Fibroblast of villous mesenchyme (primary cell): ENCODE results near the gene CDK2AP2. TPM values are rescaled to one million over a fixed set of nuclear protein-coding genes. Genes with fewer than 3 reads are reported as not detected.
"Not testable (repeated sequence)": the region's sequence is repeated elsewhere in the genome, so short reads cannot be mapped to it uniquely, and the experiment has no call there.

ENCODE experiments used
- DNase-seq: peaks from one replicate; pipeline ENCODE4 v3.0.0-alpha.2; 2010; ENCODE audit warnings: low read depth
- H3K4me3 ChIP-seq: 2 replicates; pipeline ENCODE4 v1.5.1; 2011; ENCODE audit warnings: low read depth, mild to moderate bottlenecking, low read length
- total RNA-seq: library from RNA; depleted of rRNA; stranded (reverse); fragments of >200 nt; gene quantifications from 2 replicates; pipeline ENCODE4 v1.2.3, GENCODE V29; 2012
- TF ChIP-seq, protein P1 (sequence below): IDR thresholded peaks from 2 replicates; pipeline ENCODE4 v1.5.1; 2012; ENCODE audit warnings: low read depth, mild to moderate bottlenecking, low read length; ENCODE audit not compliant: insufficient read depth

CDK2AP2 gene
- total RNA-seq, 1 donor: 16.8 TPM

DNA sequence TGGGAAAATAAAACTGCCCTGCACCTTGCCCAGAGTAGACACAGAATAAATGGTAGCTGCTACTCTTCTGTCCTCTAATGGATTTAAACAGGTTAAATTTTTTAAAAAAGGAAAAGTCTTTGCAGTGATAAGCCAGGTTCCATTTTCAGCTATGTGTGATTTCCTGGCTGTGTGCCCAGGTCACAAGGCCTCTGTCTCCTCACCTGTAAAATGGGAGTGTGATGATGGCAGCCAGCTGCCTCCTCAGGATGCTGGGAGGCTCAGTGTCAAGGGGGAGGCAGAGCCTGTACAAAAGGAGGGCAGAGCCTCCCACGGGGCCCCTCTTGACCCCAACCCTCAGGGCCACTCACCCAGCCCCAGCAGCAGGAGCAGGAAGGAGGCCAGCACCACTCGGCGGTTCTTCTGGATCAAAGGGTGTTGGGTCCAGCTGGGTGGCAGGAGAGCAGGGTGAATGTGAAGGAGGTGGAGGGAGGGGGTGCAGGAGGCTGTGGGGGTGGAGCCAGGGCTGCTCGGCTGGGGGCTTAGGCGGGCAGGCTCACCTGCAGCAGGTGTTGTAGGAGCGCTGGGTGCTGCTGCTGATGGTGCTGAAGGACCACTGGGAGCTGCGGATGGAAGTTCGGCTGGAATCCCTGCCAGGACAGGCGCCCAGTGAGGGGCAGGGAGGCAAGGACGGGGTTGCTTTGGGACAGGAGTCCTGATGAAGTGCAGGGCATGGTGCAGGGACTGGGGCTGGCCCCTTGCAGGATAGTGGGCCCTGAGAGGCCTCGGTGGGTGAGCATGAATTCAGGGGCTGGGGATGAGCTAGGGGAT is 40.8 kb downstream of the CDK2AP2 start:
- no peak overlapping the region for H3K4me3 ChIP-seq
- DNase-seq: no peak
- TF ChIP-seq, protein P1, sequence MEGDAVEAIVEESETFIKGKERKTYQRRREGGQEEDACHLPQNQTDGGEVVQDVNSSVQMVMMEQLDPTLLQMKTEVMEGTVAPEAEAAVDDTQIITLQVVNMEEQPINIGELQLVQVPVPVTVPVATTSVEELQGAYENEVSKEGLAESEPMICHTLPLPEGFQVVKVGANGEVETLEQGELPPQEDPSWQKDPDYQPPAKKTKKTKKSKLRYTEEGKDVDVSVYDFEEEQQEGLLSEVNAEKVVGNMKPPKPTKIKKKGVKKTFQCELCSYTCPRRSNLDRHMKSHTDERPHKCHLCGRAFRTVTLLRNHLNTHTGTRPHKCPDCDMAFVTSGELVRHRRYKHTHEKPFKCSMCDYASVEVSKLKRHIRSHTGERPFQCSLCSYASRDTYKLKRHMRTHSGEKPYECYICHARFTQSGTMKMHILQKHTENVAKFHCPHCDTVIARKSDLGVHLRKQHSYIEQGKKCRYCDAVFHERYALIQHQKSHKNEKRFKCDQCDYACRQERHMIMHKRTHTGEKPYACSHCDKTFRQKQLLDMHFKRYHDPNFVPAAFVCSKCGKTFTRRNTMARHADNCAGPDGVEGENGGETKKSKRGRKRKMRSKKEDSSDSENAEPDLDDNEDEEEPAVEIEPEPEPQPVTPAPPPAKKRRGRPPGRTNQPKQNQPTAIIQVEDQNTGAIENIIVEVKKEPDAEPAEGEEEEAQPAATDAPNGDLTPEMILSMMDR: no peak

GRCh38 chr11:67466367-67466766 is 41.6 kb downstream of the CDK2AP2 start:
- TF ChIP-seq, protein P1: no peak
- H3K4me3 ChIP-seq: no peak overlapping the region
- no peak for DNase-seq

- not testable (repeated sequence) for DNase-seq, H3K4me3 ChIP-seq
These were observed 42.4 kb downstream of the CDK2AP2 start for GRCh38 chr11:67465530-67465929.

- DNase-seq: no peak
- peak overlapping the region; percentile 65 for H3K4me3 ChIP-seq
- TF ChIP-seq, protein P1: no peak
These were observed 42.8 kb downstream of the CDK2AP2 start for GRCh38 chr11:67465189-67465510.

DNA sequence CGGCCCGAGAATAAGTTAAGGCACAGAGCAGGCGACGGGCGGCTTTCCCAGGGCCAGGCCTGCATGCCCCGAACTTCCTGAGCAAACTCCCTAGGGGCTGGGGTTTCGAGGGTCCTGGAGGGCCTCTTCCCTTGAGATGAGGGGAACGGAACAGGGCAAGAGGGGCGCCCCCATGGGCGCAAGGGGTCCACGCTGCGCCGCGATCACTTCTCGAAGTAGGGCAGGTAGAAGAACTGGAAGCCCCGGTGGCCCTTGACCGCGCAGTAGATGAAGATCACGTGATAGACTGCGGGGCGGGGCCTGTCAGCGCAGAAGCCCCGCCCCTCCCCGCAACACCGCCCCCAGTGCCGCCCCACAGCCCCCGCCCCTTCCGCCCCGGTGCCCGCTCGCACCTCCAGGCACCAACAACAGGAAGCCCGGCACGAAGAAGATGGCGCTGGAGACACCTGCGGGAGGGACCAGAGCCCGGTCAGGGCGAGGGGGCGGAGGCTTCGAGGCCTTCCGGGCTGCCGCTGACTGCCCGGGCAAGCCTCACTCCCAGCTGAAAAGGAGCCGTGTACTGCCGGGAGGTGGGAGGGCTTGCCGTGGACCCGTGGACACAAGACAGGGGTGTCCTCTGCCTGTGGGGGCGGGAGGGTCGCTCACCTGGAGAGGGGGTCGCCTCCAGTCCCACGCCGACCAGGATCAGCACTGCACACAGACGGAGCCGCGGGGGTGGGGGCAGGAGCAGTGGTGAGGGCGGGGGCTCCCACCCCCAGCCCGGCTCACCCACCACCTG is 43.4 kb downstream of the CDK2AP2 start:
- DNase-seq: peak; percentile 61
- TF ChIP-seq, protein P1: no peak
- peak overlapping the region; percentile 65 for H3K4me3 ChIP-seq

DNA sequence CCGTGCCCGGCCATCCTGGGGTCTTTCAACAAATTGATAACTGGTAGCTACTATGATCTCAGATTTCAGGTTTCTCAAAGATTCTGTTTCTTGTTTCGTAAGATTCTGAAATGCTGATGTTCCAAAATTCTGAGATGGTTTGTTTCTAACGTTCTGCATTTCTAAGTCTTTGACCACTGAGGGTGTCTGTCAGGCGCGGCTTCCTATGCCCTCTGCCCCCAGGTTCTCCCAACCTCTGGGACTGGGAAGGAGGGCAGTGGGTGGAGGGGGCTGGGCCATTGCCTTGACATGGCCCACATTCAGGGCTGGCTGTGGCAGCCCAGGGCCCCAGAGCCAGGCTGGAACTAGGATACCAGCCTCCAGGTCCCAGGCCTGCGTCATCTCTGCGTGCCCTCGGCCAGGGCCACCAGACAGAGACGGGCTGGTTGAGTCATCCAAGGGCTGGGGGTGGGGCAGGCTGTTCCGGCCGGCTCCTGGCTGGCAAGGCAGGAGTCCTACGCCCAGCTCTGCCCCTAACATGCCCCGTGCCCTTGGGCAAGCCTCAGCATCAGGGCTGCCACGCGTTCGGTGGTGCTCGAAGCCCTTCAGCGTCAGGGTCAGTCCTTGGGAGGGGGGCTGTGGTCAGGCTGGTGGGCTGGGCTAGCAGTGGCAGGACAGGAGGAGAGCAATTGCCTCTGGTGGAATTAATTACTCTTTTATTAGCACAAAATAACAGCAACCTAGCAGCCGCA is 44.1 kb downstream of the CDK2AP2 start:
- DNase-seq: peak; percentile 35
- TF ChIP-seq, protein P1: no peak
- H3K4me3 ChIP-seq: peak overlapping the region; percentile 50

GRCh38 chr11:67463186-67463585 is 44.8 kb downstream of the CDK2AP2 start:
- DNase-seq: no peak

More at GRCh38 chr11:67463186-67463585, 44.8 kb downstream of the CDK2AP2 start:
- TF ChIP-seq, protein P1: no peak
- no peak overlapping the region for H3K4me3 ChIP-seq
